Activated CD4-positive, alpha-beta T cell treated with anti-CD3 and anti-CD28 coated beads, Interleukin-2, amount 10 ng/mL, durations not matched to agents 24 days and 14 days (primary cell): ENCODE data around the gene CELF6. TPM values are rescaled to one million over a fixed set of nuclear protein-coding genes. Genes with fewer than 3 reads are reported as not detected.

Experiments
- DNase-seq: peaks from one replicate; pipeline ENCODE4 v3.0.0; 2022
- H3K27ac Mint-ChIP-seq: one replicate; pipeline ENCODE4 v1.8.0; 2022; ENCODE audit warnings: mild to moderate bottlenecking, mixed read lengths
- H3K27me3 Mint-ChIP-seq: one replicate; pipeline ENCODE4 v1.8.0; 2022; ENCODE audit warnings: mixed read lengths
- H3K36me3 Mint-ChIP-seq: one replicate; pipeline ENCODE4 v1.8.0; 2022; ENCODE audit warnings: low read depth, mild to moderate bottlenecking, mixed read lengths
- H3K4me1 Mint-ChIP-seq: one replicate; pipeline ENCODE4 v1.8.0; 2021; ENCODE audit warnings: mixed read lengths
- H3K4me3 Mint-ChIP-seq: one replicate; pipeline ENCODE4 v1.8.0; 2022; ENCODE audit warnings: mild to moderate bottlenecking, moderate library complexity, mixed read lengths
- H3K9me3 Mint-ChIP-seq: one replicate; pipeline ENCODE4 v1.8.0; 2021; ENCODE audit warnings: mixed read lengths
- intact Hi-C: fragments of 100-400 bp; cut with micrococcal nuclease; formaldehyde crosslinking; loops from one replicate; pipeline ENCODE4 v1.15.1; 2023
- total RNA-seq: library from RNA; stranded (reverse); gene quantifications from 2 replicates; pipeline ENCODE4 v1.2.3, GENCODE V29; 2022

The CELF6 gene
- total RNA-seq, 1 donor from 2014 or later, result 0.21 TPM

GRCh38 chr15:72339777-72340177, 19.8 kb upstream of the CELF6 start:
- DNase-seq, result no peak
- intact Hi-C loops, result no loop called here
- Mint-ChIP-seq H3K4me3 (no peak overlapping the region), H3K36me3 (no peaks in the 10 kb centered on the region), H3K27ac (no peak overlapping the region), H3K27me3 (no peaks in the 10 kb centered on the region), H3K9me3 (no peaks in the 10 kb centered on the region), H3K4me1 (no peaks in the 10 kb centered on the region)

- intact Hi-C loops, result no loop called here
- Mint-ChIP-seq H3K36me3 (no peaks in the 10 kb centered on the region), H3K4me1 (no peaks in the 10 kb centered on the region), H3K4me3 (no peak overlapping the region), H3K27me3 (no peaks in the 10 kb centered on the region), H3K27ac (no peak overlapping the region), H3K9me3 (no peaks in the 10 kb centered on the region)
- no peak for DNase-seq
Observed at GRCh38 chr15:72338617-72339321, 18.8 kb upstream of the CELF6 start.

- no peaks in the 10 kb centered on the region for H3K36me3 Mint-ChIP-seq
- no peaks in the 10 kb centered on the region for H3K9me3 Mint-ChIP-seq
- H3K27ac Mint-ChIP-seq, result no peak overlapping the region
- intact Hi-C loops, result no loop called here
- no peak for DNase-seq
- H3K4me1 Mint-ChIP-seq, result no peaks in the 10 kb centered on the region
- no peak overlapping the region for H3K4me3 Mint-ChIP-seq
- no peaks in the 10 kb centered on the region for H3K27me3 Mint-ChIP-seq
Observed at GRCh38 chr15:72338148-72338547, 18.2 kb upstream of the CELF6 start.

- H3K36me3 Mint-ChIP-seq, result no peaks in the 10 kb centered on the region
- DNase-seq, result no peak
- intact Hi-C loops, result no loop called here
- no peak overlapping the region for H3K27ac Mint-ChIP-seq
- no peaks in the 10 kb centered on the region for H3K9me3 Mint-ChIP-seq
- no peaks in the 10 kb centered on the region for H3K4me1 Mint-ChIP-seq
- no peak overlapping the region for H3K4me3 Mint-ChIP-seq
- no peaks in the 10 kb centered on the region for H3K27me3 Mint-ChIP-seq
Observed at GRCh38 chr15:72334842-72335241, 14.9 kb upstream of the CELF6 start.

- Mint-ChIP-seq H3K4me1 (no peaks in the 10 kb centered on the region), H3K27ac (no peak overlapping the region), H3K27me3 (no peaks in the 10 kb centered on the region), H3K4me3 (no peak overlapping the region), H3K36me3 (peaks cover 4% of the 10 kb centered on the region), H3K9me3 (no peaks in the 10 kb centered on the region)
- intact Hi-C loops, result no loop called here
- DNase-seq, result no peak
Observed at GRCh38 chr15:72331021-72331420, 11.1 kb upstream of the CELF6 start.

- Mint-ChIP-seq H3K9me3 (peaks cover 6% of the 10 kb centered on the region), H3K4me1 (peaks cover 12% of the 10 kb centered on the region), H3K4me3 (no peak overlapping the region), H3K27me3 (peaks cover 13% of the 10 kb centered on the region), H3K36me3 (peaks cover 4% of the 10 kb centered on the region), H3K27ac (no peak overlapping the region)
- intact Hi-C loops, result no loop called here
- no peak for DNase-seq
Observed at GRCh38 chr15:72323752-72324151, 3.8 kb upstream of the CELF6 start.

GRCh38 chr15:72319360-72319984, 485 bp downstream of the CELF6 start:
- Mint-ChIP-seq H3K9me3 (peaks cover 6% of the 10 kb centered on the region), H3K27ac (peak overlapping the region; percentile 5), H3K4me1 (peaks cover 19% of the 10 kb centered on the region), H3K27me3 (peaks cover 23% of the 10 kb centered on the region), H3K36me3 (peaks cover 2% of the 10 kb centered on the region), H3K4me3 (peak overlapping the region; percentile 69)
- intact Hi-C loops, result loop anchor here (10.0 kb wide), 1 partner anchor 215 kb away; no protein-coding TSS in a partner anchor
- peak; percentile 88 for DNase-seq

- Mint-ChIP-seq H3K27me3 (peaks cover 23% of the 10 kb centered on the region), H3K36me3 (peaks cover 2% of the 10 kb centered on the region), H3K4me3 (peak overlapping the region; percentile 69), H3K27ac (no peak overlapping the region), H3K4me1 (peaks cover 19% of the 10 kb centered on the region), H3K9me3 (no peaks in the 10 kb centered on the region)
- intact Hi-C loops, result loop anchor here (10.0 kb wide), 1 partner anchor 216 kb away; no protein-coding TSS in a partner anchor
- DNase-seq, result no peak
Observed at GRCh38 chr15:72318408-72318942, 1.5 kb downstream of the CELF6 start.

GRCh38 chr15:72315706-72316370, 4.1 kb downstream of the CELF6 start:
- DNase-seq, result no peak
- Mint-ChIP-seq H3K36me3 (peaks cover 2% of the 10 kb centered on the region), H3K27me3 (peaks cover 23% of the 10 kb centered on the region), H3K27ac (no peak overlapping the region), H3K4me1 (peaks cover 17% of the 10 kb centered on the region), H3K9me3 (no peaks in the 10 kb centered on the region), H3K4me3 (no peak overlapping the region)
- intact Hi-C loops, result loop anchor here (10.0 kb wide), 1 partner anchor 219 kb away; no protein-coding TSS in a partner anchor

- Mint-ChIP-seq H3K36me3 (no peaks in the 10 kb centered on the region), H3K4me1 (peaks cover 7% of the 10 kb centered on the region), H3K4me3 (no peak overlapping the region), H3K27me3 (peaks cover 12% of the 10 kb centered on the region), H3K9me3 (no peaks in the 10 kb centered on the region), H3K27ac (no peak overlapping the region)
- DNase-seq, result no peak
- intact Hi-C loops, result loop anchor here (10.0 kb wide), 1 partner anchor 221 kb away; no protein-coding TSS in a partner anchor
Observed at GRCh38 chr15:72313881-72314280, 6.1 kb downstream of the CELF6 start.

GRCh38 chr15:72313448-72313840, 6.5 kb downstream of the CELF6 start:
- Mint-ChIP-seq H3K27me3 (peaks cover 8% of the 10 kb centered on the region), H3K4me3 (no peak overlapping the region), H3K9me3 (no peaks in the 10 kb centered on the region), H3K27ac (no peak overlapping the region), H3K36me3 (no peaks in the 10 kb centered on the region), H3K4me1 (peaks cover 3% of the 10 kb centered on the region)
- intact Hi-C loops, result loop anchor here (10.0 kb wide), 1 partner anchor 221 kb away; no protein-coding TSS in a partner anchor
- DNase-seq, result no peak

GRCh38 chr15:72312605-72313447, 7.1 kb downstream of the CELF6 start:
- Mint-ChIP-seq H3K4me1 (peaks cover 3% of the 10 kb centered on the region), H3K9me3 (no peaks in the 10 kb centered on the region), H3K27ac (no peak overlapping the region), H3K27me3 (peaks cover 5% of the 10 kb centered on the region), H3K4me3 (no peak overlapping the region), H3K36me3 (no peaks in the 10 kb centered on the region)
- intact Hi-C loops, result loop anchor here (10.0 kb wide), 1 partner anchor 222 kb away; no protein-coding TSS in a partner anchor
- peak; percentile 88 for DNase-seq

GRCh38 chr15:72307026-72307425, 12.9 kb downstream of the CELF6 start:
- Mint-ChIP-seq H3K36me3 (no peaks in the 10 kb centered on the region), H3K27me3 (no peaks in the 10 kb centered on the region), H3K4me3 (no peak overlapping the region), H3K9me3 (no peaks in the 10 kb centered on the region), H3K4me1 (peaks cover 8% of the 10 kb centered on the region), H3K27ac (no peak overlapping the region)
- intact Hi-C loops, result no loop called here
- no peak for DNase-seq
